IPS-20b (cell line): ENCODE results near the gene NR6A1.

Source experiments
- H3K27ac ChIP-seq: one replicate; pipeline ENCODE4 v1.5.1; 2013; ENCODE audit warnings: low read length
- H3K27me3 ChIP-seq: 2 replicates; pipeline ENCODE4 v1.6.1; 2013; ENCODE audit warnings: mild to moderate bottlenecking, low read length, inconsistent platforms; ENCODE audit not compliant: insufficient read depth
- H3K36me3 ChIP-seq: 2 replicates; pipeline ENCODE4 v1.6.1; 2013; ENCODE audit warnings: low read depth, mild to moderate bottlenecking, inconsistent platforms, low read length, moderate library complexity; ENCODE audit not compliant: insufficient read depth
- H3K4me1 ChIP-seq: 2 replicates; pipeline ENCODE4 v1.6.1; 2013; ENCODE audit warnings: mild to moderate bottlenecking, control low read depth, inconsistent platforms, low read length, moderate library complexity; ENCODE audit not compliant: insufficient read depth
- H3K4me3 ChIP-seq: 2 replicates; pipeline ENCODE4 v1.5.1; 2013; ENCODE audit warnings: mild to moderate bottlenecking, low read length, inconsistent platforms
- H3K9ac ChIP-seq: 2 replicates; pipeline ENCODE4 v1.6.1; 2013; ENCODE audit warnings: low read depth, mild to moderate bottlenecking, inconsistent platforms, low read length, moderate library complexity
- H3K9me3 ChIP-seq: 2 replicates; pipeline ENCODE4 v1.6.1; 2013; ENCODE audit warnings: mild to moderate bottlenecking, low read depth, low read length, inconsistent platforms; ENCODE audit not compliant: insufficient read depth

Gene NR6A1

GRCh38 chr9:124762633-124763032 lies 8.5 kb downstream of the NR6A1 start:
- H3K4me3 ChIP-seq: no peak overlapping the region
- H3K9me3 ChIP-seq: no peaks in the 10 kb centered on the region
- H3K36me3 ChIP-seq: no peaks in the 10 kb centered on the region
- peaks cover 8% of the 10 kb centered on the region for H3K27me3 ChIP-seq
- H3K9ac ChIP-seq: peak overlapping the region; percentile 48; the same call in 1 of the 2 replicates
- H3K4me1 ChIP-seq: peaks cover 81% of the 10 kb centered on the region
- H3K27ac ChIP-seq: peak overlapping the region; percentile 34

- Histone ChIP-seq H3K36me3 (no peaks in the 10 kb centered on the region), H3K27ac (peak overlapping the region; percentile 63), H3K4me1 (peaks cover 80% of the 10 kb centered on the region), H3K27me3 (no peaks in the 10 kb centered on the region), H3K9me3 (no peaks in the 10 kb centered on the region), H3K4me3 (peak overlapping the region; percentile 60), H3K9ac (peak overlapping the region; percentile 70; the same call in 1 of the 2 replicates)
These were observed 9.4 kb downstream of the NR6A1 start for GRCh38 chr9:124761710-124762109.

GRCh38 chr9:124761196-124761595 lies 9.9 kb downstream of the NR6A1 start:
- Histone ChIP-seq H3K4me1 (peaks cover 80% of the 10 kb centered on the region), H3K27ac (peak overlapping the region; percentile 63), H3K27me3 (no peaks in the 10 kb centered on the region), H3K9me3 (no peaks in the 10 kb centered on the region), H3K36me3 (no peaks in the 10 kb centered on the region), H3K9ac (peak overlapping the region; percentile 70; the same call in 1 of the 2 replicates), H3K4me3 (peak overlapping the region; percentile 60)

- Histone ChIP-seq H3K4me3 (peak overlapping the region; percentile 60), H3K27me3 (no peaks in the 10 kb centered on the region), H3K4me1 (peaks cover 80% of the 10 kb centered on the region), H3K36me3 (no peaks in the 10 kb centered on the region), H3K9ac (peak overlapping the region; percentile 70; the same call in 1 of the 2 replicates), H3K27ac (peak overlapping the region; percentile 63), H3K9me3 (no peaks in the 10 kb centered on the region)
These were observed 10.4 kb downstream of the NR6A1 start for GRCh38 chr9:124760719-124761118.

DNA sequence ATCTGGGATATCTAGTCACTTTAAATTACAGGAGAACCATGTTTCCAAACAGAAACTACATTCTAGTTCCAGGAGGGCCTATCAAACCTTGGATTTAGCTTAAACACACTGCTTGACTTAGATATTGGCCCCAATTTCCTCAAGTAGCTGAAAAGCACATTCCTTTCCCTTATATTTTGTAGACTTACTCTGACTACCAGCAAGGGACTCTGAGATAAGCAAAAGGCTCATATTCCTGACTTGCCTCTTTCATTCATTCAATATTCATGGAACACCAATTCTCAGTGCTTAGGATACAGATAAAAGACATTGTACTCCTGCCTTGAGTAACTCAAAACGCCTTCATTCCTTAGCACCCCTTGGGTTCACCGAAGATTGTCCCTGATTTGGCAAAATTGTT lies 11.8 kb downstream of the NR6A1 start:
- Histone ChIP-seq H3K27ac (peak overlapping the region; percentile 80), H3K36me3 (no peaks in the 10 kb centered on the region), H3K9me3 (no peaks in the 10 kb centered on the region), H3K9ac (peak overlapping the region; percentile 67; the same call in 1 of the 2 replicates), H3K4me1 (peaks cover 80% of the 10 kb centered on the region), H3K27me3 (no peaks in the 10 kb centered on the region), H3K4me3 (0 out of 2 replicates have a peak overlapping the region, but pooled peaks have one; percentile 20)

DNA sequence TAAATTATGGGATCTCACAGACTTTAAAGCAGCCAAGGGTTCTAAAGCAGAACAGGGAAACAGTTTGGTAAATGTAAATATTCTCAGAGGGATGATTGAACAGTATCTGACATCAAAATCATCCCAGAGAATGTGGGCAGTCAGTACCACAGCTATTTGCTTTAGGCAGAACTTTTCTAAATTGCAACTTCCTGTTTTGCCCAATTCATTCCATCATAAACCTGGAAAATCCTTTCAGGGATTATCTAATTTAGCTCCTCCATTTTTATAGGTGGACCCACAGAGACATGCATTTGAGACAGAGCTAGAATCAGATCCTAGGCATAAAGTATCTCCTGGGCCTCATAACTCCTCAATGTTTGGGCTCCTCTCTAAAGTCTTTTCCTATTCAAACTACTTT lies 12.4 kb downstream of the NR6A1 start:
- H3K9ac ChIP-seq: peak overlapping the region; percentile 67
- no peaks in the 10 kb centered on the region for H3K9me3 ChIP-seq
- peaks cover 83% of the 10 kb centered on the region for H3K4me1 ChIP-seq
- no peaks in the 10 kb centered on the region for H3K36me3 ChIP-seq
- no peaks in the 10 kb centered on the region for H3K27me3 ChIP-seq
- H3K4me3 ChIP-seq: peak overlapping the region; percentile 62
- peak overlapping the region; percentile 80 for H3K27ac ChIP-seq

GRCh38 chr9:124758061-124758460 lies 13.1 kb downstream of the NR6A1 start:
- Histone ChIP-seq H3K36me3 (no peaks in the 10 kb centered on the region), H3K9me3 (no peaks in the 10 kb centered on the region), H3K27ac (peak overlapping the region; percentile 80), H3K9ac (peak overlapping the region; percentile 67), H3K4me3 (peak overlapping the region; percentile 62), H3K4me1 (peaks cover 81% of the 10 kb centered on the region), H3K27me3 (no peaks in the 10 kb centered on the region)

DNA sequence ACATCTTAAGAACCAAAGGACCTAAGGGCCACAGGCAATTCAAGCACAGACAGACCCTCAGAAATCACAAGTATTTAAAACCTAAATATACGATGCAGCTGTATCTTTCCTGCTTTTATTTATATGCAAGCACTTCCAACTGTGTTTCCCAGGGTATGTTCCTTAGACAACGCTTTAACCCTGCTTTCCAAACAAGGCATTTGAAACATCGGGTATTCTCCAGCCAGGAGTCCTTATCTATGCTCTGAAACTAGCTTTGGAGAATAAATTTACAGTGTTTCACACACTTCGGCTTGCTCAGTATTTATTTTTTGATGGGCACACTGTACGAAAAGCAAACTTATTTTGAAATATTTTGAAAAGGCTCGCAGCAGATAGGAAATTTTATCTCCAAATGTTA lies 13.5 kb downstream of the NR6A1 start:
- Histone ChIP-seq H3K27me3 (no peaks in the 10 kb centered on the region), H3K4me1 (peaks cover 80% of the 10 kb centered on the region), H3K27ac (peak overlapping the region; percentile 80), H3K9ac (peak overlapping the region; percentile 67), H3K36me3 (no peaks in the 10 kb centered on the region), H3K4me3 (peak overlapping the region; percentile 62), H3K9me3 (no peaks in the 10 kb centered on the region)

GRCh38 chr9:124756011-124756410 lies 15.1 kb downstream of the NR6A1 start:
- H3K36me3 ChIP-seq: no peaks in the 10 kb centered on the region
- H3K27me3 ChIP-seq: no peaks in the 10 kb centered on the region
- H3K4me3 ChIP-seq: peak overlapping the region; percentile 62; the same call in 1 of the 2 replicates
- H3K4me1 ChIP-seq: peaks cover 67% of the 10 kb centered on the region
- H3K27ac ChIP-seq: no peak overlapping the region
- H3K9ac ChIP-seq: no peak overlapping the region; the same call in 1 of the 2 replicates
- H3K9me3 ChIP-seq: no peaks in the 10 kb centered on the region

- Histone ChIP-seq H3K9me3 (no peaks in the 10 kb centered on the region), H3K36me3 (no peaks in the 10 kb centered on the region), H3K4me3 (no peak overlapping the region), H3K4me1 (peaks cover 63% of the 10 kb centered on the region), H3K27me3 (no peaks in the 10 kb centered on the region), H3K9ac (peak overlapping the region; percentile 7; the same call in 1 of the 2 replicates), H3K27ac (no peak overlapping the region)
These were observed 16.1 kb downstream of the NR6A1 start for GRCh38 chr9:124755061-124755460.

GRCh38 chr9:124754289-124754688 lies 16.8 kb downstream of the NR6A1 start:
- Histone ChIP-seq H3K4me3 (no peak overlapping the region; the same call in 1 of the 2 replicates), H3K9me3 (no peaks in the 10 kb centered on the region), H3K9ac (peak overlapping the region; percentile 9; the same call in 1 of the 2 replicates), H3K4me1 (peaks cover 62% of the 10 kb centered on the region), H3K27me3 (no peaks in the 10 kb centered on the region), H3K36me3 (no peaks in the 10 kb centered on the region), H3K27ac (no peak overlapping the region)

DNA sequence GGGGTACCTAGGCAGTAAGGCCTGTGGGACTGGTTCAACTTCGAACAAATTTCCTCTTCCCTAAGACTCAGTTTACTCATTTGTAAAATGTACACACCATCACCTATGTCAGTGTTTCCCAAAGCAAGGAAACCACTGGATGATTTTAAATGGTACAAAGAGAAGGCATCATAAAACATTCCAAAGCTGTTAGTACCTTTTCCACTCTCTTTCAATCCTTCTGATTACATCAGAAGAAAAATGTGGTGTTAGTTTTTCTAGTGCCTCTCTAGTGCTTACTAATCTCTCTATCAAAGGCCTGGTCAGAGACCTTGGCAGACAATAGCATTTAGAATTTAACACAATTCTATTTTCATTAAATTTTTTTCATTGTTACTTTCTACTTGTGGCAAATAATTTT lies 18.1 kb downstream of the NR6A1 start:
- peaks cover 54% of the 10 kb centered on the region; the same call in 1 of the 2 replicates for H3K4me1 ChIP-seq
- no peak overlapping the region for H3K4me3 ChIP-seq
- no peak overlapping the region for H3K27ac ChIP-seq
- H3K27me3 ChIP-seq: no peaks in the 10 kb centered on the region
- no peaks in the 10 kb centered on the region for H3K36me3 ChIP-seq
- no peak overlapping the region; the same call in 1 of the 2 replicates for H3K9ac ChIP-seq
- no peaks in the 10 kb centered on the region for H3K9me3 ChIP-seq
